H1 (cell line): ENCODE data around the gene LTBP3. TPM values are rescaled to one million over a fixed set of nuclear protein-coding genes. Genes with fewer than 3 reads are reported as not detected.

Source experiments
- CTCF ChIA-PET: fragments of 300-600 bp; sonication (Branson Sonifier 250); formaldehyde crosslinking; loops from one replicate; lab custom pipeline; 2021; ENCODE audit not compliant: partially characterized antibody; lab: Charles Lee
- POLR2A ChIA-PET: fragments of 300-600 bp; sonication (Branson Sonifier 250); formaldehyde crosslinking; loops from one replicate; lab custom pipeline; 2021; ENCODE audit warnings: inconsistent platforms; ENCODE audit not compliant: partially characterized antibody; lab: Charles Lee
- DNase-seq, 2 experiments: peaks; one replicate each; pipeline versions ENCODE4 v3.0.0 to v3.0.0-alpha.2; 2010 to 2022; ENCODE audit warnings: low spot score in 2 of 2, low read depth in 1 of 2, mixed read lengths in 1 of 2
- FAIRE-seq: peaks from 2 replicates; lab custom pipeline; 2011; peaks lifted over from hg19 to GRCh38; lab: Jason Lieb, UNC
- H2AFZ ChIP-seq: 2 replicates; pipeline ENCODE4 v1.8.1; 2012; ENCODE audit warnings: low read length, inconsistent platforms
- H2AK5ac ChIP-seq: 2 replicates; pipeline ENCODE4 v1.6.1; 2013; ENCODE audit warnings: low read depth, low read length
- H2BK120ac ChIP-seq: replicated peaks from 2 replicates; pipeline ENCODE3; 2013; ENCODE audit warnings: low read depth, low read length, inconsistent platforms
- H2BK12ac ChIP-seq: 2 replicates; pipeline ENCODE4 v1.6.1; 2013; ENCODE audit warnings: low read depth, low read length
- H2BK15ac ChIP-seq: 2 replicates; pipeline ENCODE4 v1.6.1; 2013; ENCODE audit warnings: low read length
- H2BK20ac ChIP-seq: 2 replicates; pipeline ENCODE4 v1.6.1; 2013; ENCODE audit warnings: low read length
- H2BK5ac ChIP-seq: 2 replicates; pipeline ENCODE4 v1.6.1; 2013; ENCODE audit warnings: low read depth, low read length
- H3K14ac ChIP-seq: 2 replicates; pipeline ENCODE4 v1.6.1; 2013; ENCODE audit warnings: inconsistent platforms; ENCODE audit not compliant: insufficient read length
- H3K18ac ChIP-seq: 2 replicates; pipeline ENCODE4 v1.6.1; 2013; ENCODE audit warnings: low read length; ENCODE audit errors: extremely low read depth
- H3K23ac ChIP-seq: 2 replicates; pipeline ENCODE4 v1.6.1; 2013; ENCODE audit warnings: inconsistent platforms; ENCODE audit not compliant: insufficient read length
- H3K23me2 ChIP-seq: 2 replicates; pipeline ENCODE4 v1.6.1; 2013; ENCODE audit warnings: low read depth, low read length
- H3K27ac ChIP-seq: 2 replicates; pipeline ENCODE4 v1.6.1; 2011; ENCODE audit warnings: low read depth, low read length, inconsistent platforms
- H3K27me3 ChIP-seq, 4 experiments: replicated peaks in 1 of 4; 1 replicate in 1 of 4; 2 replicates in 3 of 4; pipeline versions ENCODE4 v1.6.1 to v1.8.1; 2011 to 2013; ENCODE audit warnings: low read length in 3 of 4, mild to moderate bottlenecking in 3 of 4, inconsistent platforms in 2 of 4, mixed read lengths in 2 of 4, moderate library complexity in 1 of 4; ENCODE audit not compliant: control insufficient read depth in 3 of 4, insufficient read depth in 3 of 4; ENCODE audit errors: extremely low read depth in 1 of 4
- H3K36me3 ChIP-seq, 4 experiments: 2 replicates each; pipeline versions ENCODE4 v1.6.1 to v1.8.1; 2011 to 2013; ENCODE audit warnings: mild to moderate bottlenecking in 4 of 4, low read length in 3 of 4, moderate library complexity in 2 of 4, control low read depth in 1 of 4, inconsistent platforms in 1 of 4; ENCODE audit not compliant: insufficient read depth in 4 of 4, control insufficient read depth in 2 of 4
- H3K4ac ChIP-seq: replicated peaks from 2 replicates; pipeline ENCODE3; 2013; ENCODE audit warnings: low read length, low read depth, mixed read lengths, inconsistent platforms; ENCODE audit not compliant: insufficient read length
- H3K4me1 ChIP-seq, 4 experiments: replicated peaks in 1 of 4; 1 replicate in 1 of 4; 2 replicates in 3 of 4; pipeline versions ENCODE4 v1.6.1 to v1.8.1; 2011 to 2013; ENCODE audit warnings: low read length in 3 of 4, inconsistent platforms in 2 of 4, mixed read lengths in 1 of 4; ENCODE audit not compliant: insufficient read depth in 4 of 4, control insufficient read depth in 3 of 4
- H3K4me2 ChIP-seq, 2 experiments: 2 replicates each; pipeline versions ENCODE4 v1.6.1 to v1.8.1; 2011 to 2013; ENCODE audit warnings: low read depth in 2 of 2, low read length in 2 of 2, control low read depth in 1 of 2, inconsistent platforms in 1 of 2, mild to moderate bottlenecking in 1 of 2; ENCODE audit not compliant: insufficient read depth in 1 of 2
- H3K4me3 ChIP-seq, 4 experiments: fragments of 200-600, 300-600 bp in 1 of 4; sonication (generic), shearing (Covaris generic), sonication (Bioruptor Twin) in 1 of 4; 2 replicates each; pipeline versions ENCODE4 v1.5.1 to v1.8.1; 2011 to 2016; ENCODE audit warnings: low read length in 4 of 4, low read depth in 3 of 4, control low read depth in 2 of 4, inconsistent platforms in 2 of 4, mild to moderate bottlenecking in 2 of 4, mixed read lengths in 1 of 4, moderate library complexity in 1 of 4; ENCODE audit not compliant: insufficient read depth in 2 of 4; ENCODE audit errors: extremely low read depth in 1 of 4
- H3K56ac ChIP-seq: replicated peaks from 2 replicates; pipeline ENCODE3; 2013; ENCODE audit warnings: low read depth, mild to moderate bottlenecking, mixed read lengths, low read length, inconsistent platforms; ENCODE audit not compliant: insufficient read length
- H3K79me1 ChIP-seq: 2 replicates; pipeline ENCODE4 v1.6.1; 2013; ENCODE audit warnings: low read depth, low read length, control low read depth
- H3K79me2 ChIP-seq, 2 experiments: 2 replicates each; pipeline versions ENCODE4 v1.6.1 to v1.8.1; 2012 to 2013; ENCODE audit warnings: low read length in 2 of 2, mild to moderate bottlenecking in 2 of 2, inconsistent platforms in 1 of 2; ENCODE audit not compliant: insufficient read depth in 2 of 2, control insufficient read depth in 1 of 2
- H3K9ac ChIP-seq, 4 experiments: replicated peaks in 1 of 4; 1 replicate in 1 of 4; 2 replicates in 3 of 4; pipeline versions ENCODE4 v1.6.1 to v1.8.1; 2011 to 2013; ENCODE audit warnings: low read depth in 3 of 4, low read length in 3 of 4, control low read depth in 2 of 4, mild to moderate bottlenecking in 2 of 4, moderate library complexity in 2 of 4, inconsistent platforms in 1 of 4; ENCODE audit errors: extremely low read depth in 1 of 4
- H3K9me3 ChIP-seq, 2 experiments: 2 replicates each; pipeline versions ENCODE4 v1.6.1 to v1.8.1; 2012 to 2013; ENCODE audit warnings: mild to moderate bottlenecking in 2 of 2, moderate library complexity in 2 of 2, control low read depth in 1 of 2, inconsistent platforms in 1 of 2, low read depth in 1 of 2, low read length in 1 of 2, mixed read lengths in 1 of 2; ENCODE audit not compliant: insufficient read depth in 2 of 2
- H4K20me1 ChIP-seq, 2 experiments: replicated peaks in 1 of 2; 2 replicates each; pipeline versions ENCODE3 to v1.8.1; 2011 to 2013; ENCODE audit warnings: inconsistent platforms in 2 of 2, low read length in 2 of 2, mild to moderate bottlenecking in 1 of 2; ENCODE audit not compliant: insufficient read depth in 2 of 2, control insufficient read depth in 1 of 2
- H4K5ac ChIP-seq: 2 replicates; pipeline ENCODE4 v1.6.1; 2013; ENCODE audit warnings: low read length, low read depth, mixed read lengths, inconsistent platforms; ENCODE audit not compliant: insufficient read length
- H4K8ac ChIP-seq: 2 replicates; pipeline ENCODE4 v1.8.0; 2013; ENCODE audit warnings: mild to moderate bottlenecking, moderate library complexity, low read length, inconsistent platforms; ENCODE audit not compliant: insufficient read depth; ENCODE audit errors: extremely low read depth
- H4K91ac ChIP-seq: replicated peaks from 2 replicates; pipeline ENCODE3; 2013; ENCODE audit warnings: low read length, mixed read lengths, inconsistent platforms; ENCODE audit not compliant: insufficient read length
- CBX5 ChIP-seq: fragments of 300-800, 300-1000 bp; sonication (generic); IDR thresholded peaks from 2 replicates; pipeline ENCODE4 v1.7.1; 2016; ENCODE audit warnings: antibody characterized with exemption, low read length, low read depth
- EP300 ChIP-seq, 2 experiments: IDR thresholded peaks; 1 replicate in 1 of 2; 2 replicates in 1 of 2; pipeline ENCODE4 v1.6.1; 2011 to 2012; ENCODE audit warnings: low read depth in 2 of 2, low read length in 2 of 2, mild to moderate bottlenecking in 2 of 2, borderline replicate concordance in 1 of 2, inconsistent platforms in 1 of 2, moderate library complexity in 1 of 2
- WGBS, 2 experiments: shearing (Covaris generic) in 1 of 2; methylation state at CpG; one replicate each; pipeline versions ENCODE4 v1.1.6 to v1.1.7; 2013 to 2015; ENCODE audit warnings: low lambda C conversion rate in 2 of 2, mixed read lengths in 2 of 2, inconsistent platforms in 1 of 2, low coverage in 1 of 2, missing lambda C conversion rate in 1 of 2; ENCODE audit not compliant: insufficient replicate concordance in 2 of 2, insufficient coverage in 1 of 2, insufficient read length in 1 of 2; ENCODE audit errors: extremely low coverage in 1 of 2, missing lambda C conversion rate in 1 of 2; 5-methylcytosine and 5-hydroxymethylcytosine counted together
- polyA plus RNA-seq, 7 experiments: library from polyadenylated mRNA; depleted of rRNA in 3 of 7; stranded (reverse) in 5 of 7; unstranded in 2 of 7; fragments of >200 nt in 5 of 7; fragments of 200-250 nt in 2 of 7; gene quantifications; 1 replicate in 5 of 7; 2 replicates in 1 of 7; 4 replicates in 1 of 7; pipeline versions ENCODE4 v1.2.1 to v1.2.3, GENCODE V29; 2011 to 2013; ENCODE audit warnings: missing spikeins in 2 of 7, mixed read lengths in 2 of 7
- total RNA-seq: library from RNA; stranded (reverse); fragmentation: NEBNext Ultra II Directional; extraction: Animal tissue kit (Norgen Biotek cat#: 25700); gene quantifications from 2 replicates; pipeline ENCODE4 v1.2.1, GENCODE V29; 2021

Gene LTBP3
- total and polyA plus RNA-seq, 2 of the 8 experiments (the other 6 are each of a cell fraction or from before 2014, with no cell fraction given): 12.8 to 17.8 TPM

DNA sequence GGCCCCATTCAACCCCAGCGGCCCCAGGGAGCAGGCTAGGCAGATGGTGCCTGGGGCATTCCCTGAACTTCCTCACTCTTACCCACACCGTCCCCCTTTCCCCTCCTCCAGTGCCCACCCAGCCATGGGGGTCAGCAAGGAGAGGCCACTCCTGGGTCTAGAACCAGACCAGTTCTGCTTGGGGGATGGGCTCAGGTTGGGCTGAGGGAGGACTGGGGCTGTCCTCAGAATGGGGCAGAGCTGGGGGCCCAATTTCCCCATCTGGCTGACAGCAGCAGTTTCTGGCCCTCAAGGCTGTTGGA, 20.9 kb downstream of the LTBP3 start:
- no peak overlapping the region for H3K4me3 ChIP-seq
- H3K79me2 ChIP-seq: no peaks in the 10 kb centered on the region
- no peaks in the 10 kb centered on the region for H3K9me3 ChIP-seq
- H3K23me2 ChIP-seq: peaks cover 15% of the 10 kb centered on the region
- H2BK120ac ChIP-seq: no peak overlapping the region
- H3K36me3 ChIP-seq: peaks cover 5 to 12% (median 7%) of the 10 kb centered on the region in 4 experiments
- H2BK20ac ChIP-seq: no peak overlapping the region
- H3K23ac ChIP-seq: no peak overlapping the region
- peaks cover 0 to 24% (median 13%) of the 10 kb centered on the region in 4 experiments; a peak in 6 of 7 replicates for H3K27me3 ChIP-seq
- no peak overlapping the region for H3K56ac ChIP-seq
- peaks cover 0 to 9% (median 1%) of the 10 kb centered on the region in 4 experiments; a peak in 5 of 7 replicates for H3K4me1 ChIP-seq
- H3K4ac ChIP-seq: no peak overlapping the region
- CTCF ChIA-PET: interaction anchor here (0.5 to 6.4 kb wide), 8 partner anchors 12 to 826 kb away, joined by 3 to 108 read pairs (median 4); partner anchors contain the start of gene SCYL1
- H2BK5ac ChIP-seq: no peak overlapping the region
- no peak overlapping the region for H3K14ac ChIP-seq
- no peak overlapping the region for H4K5ac ChIP-seq
- 79% methylated on average over 2 of the region's 2 CpGs; no CpG with 5 or more reads in 1 of the 2 experiments for WGBS, 2 experiments
- peak overlapping the region; percentile 75; the same call in 1 of the 2 replicates for H4K8ac ChIP-seq
- H3K27ac ChIP-seq: no peak overlapping the region
- H2BK15ac ChIP-seq: no peak overlapping the region
- no peak overlapping the region for H2AK5ac ChIP-seq
- no peak for FAIRE-seq
- no peak for DNase-seq
- POLR2A ChIA-PET: interaction anchor here (0.6 to 5.2 kb wide), 5 partner anchors 10 to 251 kb away, joined by 4 to 62 read pairs (median 10); partner anchors contain the start of genes FAM89B and SCYL1
- no peak overlapping the region for H3K18ac ChIP-seq
- H3K9ac ChIP-seq: no peak overlapping the region
- no peak overlapping the region for H2AFZ ChIP-seq
- no peak overlapping the region for H4K91ac ChIP-seq
- H4K20me1 ChIP-seq: peaks cover 3 to 19% of the 10 kb centered on the region in 2 experiments
- H2BK12ac ChIP-seq: no peak overlapping the region
- no peaks in the 10 kb centered on the region for H3K79me1 ChIP-seq
- H3K4me2 ChIP-seq: no peak overlapping the region
- TF ChIP-seq EP300 (IDR thresholded peaks at IDR 0.05; ENCODE audit: borderline replicate concordance in 1 of 2, low read depth in 2 of 2, low read length in 2 of 2): no peak
- no peak for TF ChIP-seq CBX5
